Activated CD8-positive, alpha-beta memory T cell treated with anti-CD3 and anti-CD28 coated beads for 36 hours (primary cell): Measurements from ENCODE around the gene GRID2. TPM values are rescaled to one million over a fixed set of nuclear protein-coding genes. Genes with fewer than 3 reads are reported as not detected.
"Not testable (repeated sequence)": the region's sequence is repeated elsewhere in the genome, so short reads cannot be mapped to it uniquely, and the experiment has no call there.

Source experiments
- CTCF ChIA-PET: fragments of 350-600 bp; sonication (Branson Sonifier 250); formaldehyde crosslinking; loops from one replicate; lab custom pipeline; 2021; ENCODE audit warnings: antibody characterized with exemption; lab: Charles Lee
- POLR2A ChIA-PET: fragments of 350-600 bp; sonication (Branson Sonifier 250); formaldehyde crosslinking; loops from one replicate; lab custom pipeline; 2021; ENCODE audit warnings: antibody characterized with exemption; lab: Charles Lee
- total RNA-seq, 2 experiments: library from RNA; stranded (reverse); gene quantifications; one replicate each; pipeline ENCODE4 v1.2.3, GENCODE V29; 2021

The GRID2 gene
- total RNA-seq, 2 experiments from 2014 or later, result not detected

DNA sequence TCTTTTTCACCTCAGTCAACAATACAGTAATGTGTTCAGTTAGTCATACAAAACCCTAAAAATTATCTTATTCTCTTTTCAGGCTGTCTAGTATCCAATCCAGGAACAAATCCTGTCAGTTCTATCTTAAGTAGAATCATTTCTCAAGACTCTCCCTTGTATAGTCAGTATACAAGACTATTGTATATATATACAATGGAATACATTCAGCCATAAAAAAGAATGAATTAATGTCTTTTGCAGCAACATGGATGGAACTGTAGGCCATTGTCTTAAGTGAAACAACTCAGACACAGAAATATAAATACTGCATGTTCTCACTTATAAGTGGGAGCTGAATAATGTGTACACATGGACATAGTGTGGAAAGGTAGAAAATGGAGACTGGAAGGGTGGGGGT is 1023.6 kb downstream of the GRID2 start:
- POLR2A ChIA-PET, result no interaction called here
- CTCF ChIA-PET, result no interaction called here

DNA sequence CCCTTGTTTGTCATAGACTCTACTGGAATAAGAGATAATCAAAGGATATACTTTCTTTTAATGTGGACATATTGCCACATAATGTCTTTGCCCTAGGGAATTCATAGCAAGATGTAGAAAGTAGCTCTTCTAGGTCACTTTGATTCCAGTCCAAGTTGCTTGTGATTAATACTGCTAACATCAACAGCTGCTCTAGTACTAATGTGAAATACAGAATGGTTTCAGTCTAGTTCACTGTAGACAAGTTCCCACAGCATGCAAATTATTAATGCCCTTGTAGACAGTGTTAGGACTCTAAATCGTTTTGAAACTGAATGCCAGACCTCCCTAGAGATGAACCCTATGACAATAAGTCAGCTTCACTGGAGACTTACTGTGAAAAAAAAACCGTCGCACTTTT is 1030.2 kb downstream of the GRID2 start:
- ChIA-PET CTCF (no interaction called here), POLR2A (no interaction called here)

DNA sequence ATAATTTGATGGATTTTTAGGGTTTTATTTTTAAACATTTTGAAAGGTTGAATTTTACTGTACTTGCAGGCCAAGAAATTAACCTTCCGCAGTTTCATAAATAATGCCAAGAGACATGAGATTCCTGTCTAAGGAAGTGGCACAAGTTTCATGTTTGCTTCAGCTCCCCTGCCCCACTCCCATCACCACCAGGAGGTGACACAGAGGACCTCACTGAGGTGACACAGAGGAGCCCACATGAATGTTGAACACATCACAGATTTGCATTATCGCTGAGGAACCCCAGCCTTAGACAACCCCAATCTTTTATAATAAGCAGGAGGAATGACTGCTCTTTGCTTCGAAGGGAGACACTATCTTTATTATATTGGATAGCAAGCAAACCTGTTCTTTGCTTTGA is 1033.4 kb downstream of the GRID2 start:
- ChIA-PET CTCF (no interaction called here), POLR2A (no interaction called here)

DNA sequence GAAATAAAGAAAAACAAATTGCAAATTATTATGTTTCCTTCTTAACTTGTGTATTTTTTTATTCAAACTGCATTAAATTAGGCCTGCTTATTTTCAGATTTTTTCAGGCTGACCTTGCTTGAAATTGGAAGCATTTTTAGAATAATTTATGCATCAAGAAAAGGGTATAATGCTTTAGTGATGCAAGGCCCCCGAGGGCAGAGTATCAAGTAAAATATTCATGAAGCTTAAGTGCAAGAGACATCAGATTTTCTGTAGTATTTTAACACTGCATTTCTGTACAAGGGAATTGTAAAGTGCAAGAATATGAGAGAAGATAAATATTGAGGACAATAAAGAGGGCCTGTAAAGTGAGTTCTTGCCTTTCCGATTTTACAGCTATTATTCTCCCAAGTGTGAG is 1039.0 kb downstream of the GRID2 start:
- ChIA-PET POLR2A (no interaction called here), CTCF (no interaction called here)

DNA sequence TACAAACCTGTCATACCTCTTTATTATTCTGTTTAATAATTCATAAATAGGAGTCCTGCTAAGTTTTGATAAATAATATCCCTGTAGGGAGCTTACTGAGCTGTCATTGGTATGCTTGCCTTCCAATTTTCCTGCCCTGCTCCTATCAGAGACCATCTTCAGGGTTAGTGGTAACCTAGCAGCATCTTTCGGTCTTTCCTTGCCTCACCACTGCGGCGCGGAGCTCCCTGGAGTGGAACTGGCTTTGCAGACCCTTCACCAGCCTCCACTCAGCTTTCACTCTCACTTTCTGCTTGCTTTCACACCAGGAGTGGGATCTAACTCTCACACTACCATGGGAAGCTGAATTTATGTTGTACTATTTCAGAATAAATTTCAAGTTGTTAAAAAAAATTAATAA is 1043.1 kb downstream of the GRID2 start:
- CTCF ChIA-PET, result no interaction called here
- POLR2A ChIA-PET, result no interaction called here

DNA sequence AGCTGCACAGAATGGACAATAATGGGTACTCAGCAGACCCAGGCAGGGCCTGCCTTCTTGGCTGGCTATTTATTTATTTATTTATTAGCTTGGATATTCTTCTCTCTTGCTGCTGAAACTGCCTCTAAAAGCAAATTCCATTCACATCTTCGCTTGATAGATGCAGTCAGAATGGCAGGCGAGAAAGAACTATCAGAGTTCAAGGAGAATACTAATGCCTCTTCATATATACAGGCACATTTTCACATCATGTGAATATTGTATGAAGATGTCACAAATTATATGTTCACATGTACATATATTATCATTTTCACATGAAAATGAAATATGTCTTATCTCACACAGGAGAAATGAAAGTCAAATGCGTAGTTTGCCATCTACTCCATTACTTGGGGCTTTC is 1045.1 kb downstream of the GRID2 start:
- ChIA-PET CTCF (no interaction called here), POLR2A (no interaction called here)

DNA sequence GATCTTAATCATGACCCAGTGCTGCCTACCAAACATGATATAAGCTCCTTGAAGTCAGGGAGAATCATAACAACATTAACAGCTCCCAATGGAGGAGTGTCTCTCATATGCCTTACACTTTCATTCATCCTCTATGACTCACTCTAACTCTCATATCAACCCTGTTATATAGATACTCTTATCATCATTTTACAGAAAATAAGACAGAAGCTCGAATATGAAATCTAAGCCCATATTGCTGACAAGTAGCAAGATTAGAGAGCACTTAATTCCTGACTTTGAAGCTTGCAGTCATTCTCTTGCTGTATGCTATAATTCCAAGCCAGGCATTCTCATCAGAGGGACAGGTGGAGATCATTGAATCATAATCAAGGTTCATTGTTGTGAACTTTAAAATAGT is 1048.1 kb downstream of the GRID2 start:
- CTCF ChIA-PET, result no interaction called here
- POLR2A ChIA-PET, result no interaction called here

DNA sequence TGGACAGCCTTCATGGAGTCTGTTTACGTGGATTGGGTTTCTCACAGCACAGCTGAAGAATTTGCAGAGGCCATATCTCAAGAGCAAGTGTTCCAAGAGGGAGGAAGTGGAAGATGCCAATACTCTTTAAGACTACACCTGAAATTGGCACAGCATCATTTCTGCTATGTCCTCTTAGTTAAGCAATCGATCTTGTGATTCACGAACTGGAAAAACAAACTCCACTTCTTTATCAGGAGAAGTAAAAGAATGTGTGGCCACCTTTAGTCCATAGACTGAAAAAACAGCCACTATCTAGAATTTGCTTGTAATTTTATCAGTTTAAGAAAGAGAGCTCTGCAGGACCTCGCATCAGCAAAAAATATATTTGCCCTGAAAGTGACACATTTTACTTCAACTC is 1051.6 kb downstream of the GRID2 start:
- ChIA-PET CTCF (no interaction called here), POLR2A (no interaction called here)

DNA sequence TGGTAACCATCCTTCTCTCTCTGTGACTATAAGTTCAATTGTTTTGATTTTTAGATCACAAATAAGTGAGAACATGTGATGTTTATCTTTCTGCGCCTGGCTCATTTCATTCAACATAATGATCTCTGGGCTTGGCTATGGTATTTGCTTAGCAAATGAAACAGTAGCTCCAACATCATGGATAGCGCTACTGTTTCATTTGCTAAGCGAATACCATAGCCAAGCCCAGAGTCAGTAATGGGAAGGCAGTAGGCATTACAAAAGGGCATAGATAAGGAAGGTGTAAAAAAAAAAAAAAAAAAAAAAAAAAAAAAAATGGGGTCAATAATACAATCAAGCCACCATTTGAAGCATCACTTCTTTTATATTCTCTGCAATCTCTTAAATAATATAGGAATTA is 1055.8 kb downstream of the GRID2 start:
- ChIA-PET CTCF (no interaction called here), POLR2A (interaction anchor here (0.7 kb wide), 1 partner anchor 22 kb away, joined by 13 read pairs; no protein-coding TSS in a partner anchor)

DNA sequence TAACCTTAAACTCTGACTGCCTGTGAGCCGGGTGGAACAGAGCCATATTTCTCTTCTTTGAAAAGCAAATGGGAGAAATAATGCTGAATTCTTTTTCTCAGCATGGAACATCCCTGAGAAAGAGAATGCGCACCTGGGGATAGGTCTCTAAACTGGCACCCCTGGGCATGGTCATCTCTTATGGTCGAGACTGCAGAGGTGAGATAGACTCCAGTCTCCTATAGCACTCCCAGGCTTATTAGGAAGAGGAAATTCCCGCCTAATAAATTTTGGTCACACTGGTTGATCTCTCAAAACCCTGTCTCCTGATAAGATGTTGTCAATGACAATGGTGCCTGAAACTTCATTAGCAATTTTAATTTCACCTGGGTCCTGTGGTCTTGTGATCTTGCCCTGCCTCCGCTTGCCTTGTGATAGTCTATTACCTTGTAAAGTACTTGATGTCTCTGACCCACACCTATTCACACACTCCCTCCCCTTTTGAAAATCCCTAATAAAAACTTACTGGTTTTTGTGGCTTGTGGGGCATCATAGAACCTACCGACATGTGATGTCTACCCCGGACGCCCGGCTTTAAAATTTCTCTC is 1062.5 kb downstream of the GRID2 start:
- POLR2A ChIA-PET, CTCF ChIA-PET: not testable (repeated sequence)

DNA sequence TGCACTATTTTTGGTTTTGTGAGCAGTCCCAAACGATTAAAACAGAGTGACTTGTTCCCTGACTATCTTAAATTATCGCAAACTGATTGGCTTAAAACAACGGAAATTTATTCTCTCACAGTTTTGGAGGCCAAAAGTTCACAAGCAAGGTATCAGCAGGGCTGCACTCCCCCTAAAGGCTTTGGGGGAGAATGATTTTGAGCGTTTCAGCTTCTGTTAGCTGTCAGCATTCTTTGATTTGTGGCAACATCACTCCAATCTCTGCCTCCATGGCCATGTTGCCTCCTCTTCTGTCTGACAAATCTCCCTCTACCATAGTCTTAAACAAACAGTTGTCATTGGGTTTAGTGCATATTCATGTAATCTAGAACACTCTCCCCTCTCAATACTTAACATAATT is 1065.2 kb downstream of the GRID2 start:
- POLR2A ChIA-PET, result no interaction called here
- CTCF ChIA-PET, result no interaction called here

DNA sequence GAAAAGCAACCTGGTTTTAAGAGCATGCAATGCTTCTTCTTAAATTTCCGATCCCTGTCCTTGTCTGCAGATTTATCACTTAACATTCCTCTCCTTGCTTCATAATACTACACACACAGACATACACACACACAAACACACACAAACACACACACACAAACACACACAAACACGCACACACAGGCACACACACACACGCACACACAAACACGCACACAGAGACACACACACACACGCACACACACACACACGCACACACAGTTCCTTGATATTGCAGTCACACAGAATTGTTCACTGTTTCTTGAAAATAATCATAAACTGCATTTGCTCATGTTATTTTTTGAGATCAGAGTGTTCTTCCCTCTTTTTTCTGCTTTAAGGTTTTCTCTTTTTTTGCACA is 1066.5 kb downstream of the GRID2 start:
- POLR2A ChIA-PET, result no interaction called here
- CTCF ChIA-PET, result no interaction called here

DNA sequence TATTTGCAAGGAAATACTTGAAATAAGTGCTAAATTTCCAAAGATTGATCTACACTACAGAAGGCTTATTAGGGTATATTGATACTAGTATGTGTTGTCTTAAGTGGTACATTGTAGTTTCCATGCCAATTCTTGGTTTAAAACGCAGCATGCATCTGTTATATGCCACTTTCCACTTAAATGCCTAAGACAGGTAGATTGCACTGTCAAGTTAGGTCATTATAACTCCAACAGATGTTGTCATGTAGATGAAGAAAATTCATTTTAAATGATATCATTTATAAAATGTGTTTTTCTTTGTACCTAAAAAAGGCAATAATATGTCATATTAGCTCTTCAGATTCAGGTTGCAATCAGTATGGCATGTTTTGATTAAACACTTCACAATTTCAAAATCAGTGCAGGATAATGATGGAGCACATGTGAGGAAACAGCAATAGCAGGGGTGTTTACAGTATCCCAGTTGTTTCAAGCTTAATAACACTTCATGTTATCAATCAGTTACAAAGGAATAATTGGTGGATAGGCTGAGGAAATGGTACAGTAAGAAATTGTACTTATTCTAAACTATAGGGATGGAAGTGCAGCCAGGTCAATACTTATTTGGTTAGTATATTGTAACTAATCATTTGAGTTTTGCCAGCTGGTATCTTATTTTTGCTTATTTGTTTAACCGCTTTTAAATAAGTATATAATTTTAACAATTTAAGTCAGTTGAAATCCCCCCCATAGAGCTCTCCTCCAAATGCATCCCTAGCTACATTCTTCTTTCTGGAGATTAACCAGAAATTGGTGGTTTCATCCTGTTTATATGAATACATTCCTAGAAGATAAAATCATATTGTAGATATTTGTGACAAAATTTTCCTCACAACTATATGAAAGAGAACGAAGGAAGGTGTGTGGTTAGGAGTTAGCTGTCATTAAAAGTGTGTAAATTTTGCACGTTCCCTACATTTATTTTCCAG is 1070.4 kb downstream of the GRID2 start:
- CTCF ChIA-PET, result no interaction called here

DNA sequence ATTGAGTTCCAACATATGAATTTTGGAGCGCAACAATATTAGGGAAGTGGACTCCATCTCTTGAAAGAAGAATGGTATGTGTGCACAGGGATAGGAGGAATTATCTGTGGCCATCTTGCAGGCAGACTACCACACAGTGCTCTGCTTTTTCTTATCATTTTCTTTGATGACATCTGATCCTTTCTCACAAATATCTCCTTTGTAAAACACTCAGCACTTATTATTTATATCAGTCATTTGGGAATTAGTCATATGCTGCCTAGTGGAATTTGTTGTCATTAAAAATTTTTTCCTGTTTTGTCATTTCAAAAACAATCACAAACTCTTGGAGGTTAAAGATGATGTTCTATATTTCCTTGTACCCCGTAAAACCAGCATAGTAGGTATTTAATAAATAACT is 1080.5 kb downstream of the GRID2 start:
- POLR2A ChIA-PET, result no interaction called here
- CTCF ChIA-PET, result no interaction called here

More for the DNA sequence above, 1070.4 kb downstream of the GRID2 start:
- POLR2A ChIA-PET, result no interaction called here

DNA sequence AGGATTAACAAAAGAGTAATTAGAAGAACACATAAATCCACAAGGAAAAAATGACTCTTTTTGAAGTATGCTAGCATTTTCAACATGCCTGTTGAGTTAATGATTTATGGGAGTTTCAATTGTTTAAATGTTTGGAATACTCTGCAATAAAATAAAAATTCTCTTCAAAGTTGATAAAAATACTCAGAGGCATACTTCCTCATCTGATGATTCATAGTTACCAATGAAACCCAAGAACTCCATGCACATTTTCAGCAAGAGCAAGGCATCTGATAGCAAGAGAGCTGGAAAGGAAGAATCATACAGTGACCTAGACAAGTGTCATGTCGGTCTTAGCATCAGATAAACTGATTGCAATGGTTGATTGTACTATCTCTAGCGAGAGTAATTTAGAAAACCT is 1081.1 kb downstream of the GRID2 start:
- POLR2A ChIA-PET, result no interaction called here

DNA sequence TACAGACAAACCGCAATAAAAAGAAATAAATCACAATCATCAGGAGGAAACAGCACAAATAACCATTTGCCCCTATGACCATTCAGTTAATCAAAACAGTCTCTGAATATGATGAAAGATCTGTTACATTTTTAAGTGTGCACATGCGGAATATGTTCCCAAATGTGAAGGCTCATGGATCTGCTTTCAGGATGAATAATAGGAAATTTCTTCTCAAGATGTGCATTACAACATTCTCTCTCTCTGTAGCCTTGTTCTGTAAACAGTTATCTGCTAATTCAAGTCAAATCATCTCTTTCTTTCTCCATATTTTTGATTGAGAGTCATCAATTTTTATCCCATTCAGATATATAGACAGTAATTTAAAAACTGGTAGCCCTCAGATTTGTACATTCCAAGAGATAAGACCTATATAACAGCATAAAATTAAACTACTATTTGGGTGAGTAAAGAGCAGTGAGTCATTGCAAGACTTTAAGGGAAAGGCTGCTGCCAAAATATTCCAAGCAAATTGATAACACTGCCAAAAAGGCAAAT is 1090.8 kb downstream of the GRID2 start:
- POLR2A ChIA-PET, result no interaction called here
- CTCF ChIA-PET, result no interaction called here

More for the DNA sequence above, 1081.1 kb downstream of the GRID2 start:
- CTCF ChIA-PET, result no interaction called here

DNA sequence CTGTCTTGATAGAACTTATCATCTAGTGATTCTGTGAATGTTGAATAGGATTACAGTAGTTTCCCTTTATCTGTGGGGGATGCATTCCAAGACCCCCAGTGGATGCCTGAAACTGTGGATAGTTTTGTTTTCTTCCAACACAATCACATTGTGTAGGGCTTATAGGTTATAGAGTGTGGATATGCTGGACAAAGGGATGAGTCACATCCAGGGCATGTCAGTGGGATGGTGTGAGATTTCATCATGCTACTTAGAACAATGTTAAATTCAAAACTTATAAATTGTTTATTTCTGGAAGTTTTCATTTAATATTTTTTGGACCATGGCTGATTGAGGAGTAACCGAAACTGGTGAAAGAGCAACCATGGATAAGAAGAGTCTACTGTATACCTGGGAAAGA is 1092.5 kb downstream of the GRID2 start:
- POLR2A ChIA-PET, result no interaction called here
- CTCF ChIA-PET, result no interaction called here

DNA sequence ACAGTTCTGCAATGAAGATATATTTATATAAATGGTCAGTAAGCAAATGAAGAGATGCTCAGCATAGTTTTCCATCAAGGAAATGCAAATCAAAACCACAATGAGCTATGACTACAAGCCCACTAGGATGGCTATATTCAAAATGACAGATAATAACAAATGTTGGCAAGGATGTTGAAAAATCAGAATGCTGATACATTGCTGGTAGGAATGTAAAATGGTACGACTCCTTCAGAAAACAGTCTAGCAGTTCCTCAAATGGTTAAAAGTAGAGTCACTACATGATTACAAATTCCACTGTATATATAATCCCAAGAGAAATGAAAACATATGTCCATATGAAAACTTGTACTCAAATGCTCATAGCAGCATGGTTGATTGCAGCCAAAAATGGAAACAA is 1099.8 kb downstream of the GRID2 start:
- ChIA-PET POLR2A (no interaction called here), CTCF (no interaction called here)

DNA sequence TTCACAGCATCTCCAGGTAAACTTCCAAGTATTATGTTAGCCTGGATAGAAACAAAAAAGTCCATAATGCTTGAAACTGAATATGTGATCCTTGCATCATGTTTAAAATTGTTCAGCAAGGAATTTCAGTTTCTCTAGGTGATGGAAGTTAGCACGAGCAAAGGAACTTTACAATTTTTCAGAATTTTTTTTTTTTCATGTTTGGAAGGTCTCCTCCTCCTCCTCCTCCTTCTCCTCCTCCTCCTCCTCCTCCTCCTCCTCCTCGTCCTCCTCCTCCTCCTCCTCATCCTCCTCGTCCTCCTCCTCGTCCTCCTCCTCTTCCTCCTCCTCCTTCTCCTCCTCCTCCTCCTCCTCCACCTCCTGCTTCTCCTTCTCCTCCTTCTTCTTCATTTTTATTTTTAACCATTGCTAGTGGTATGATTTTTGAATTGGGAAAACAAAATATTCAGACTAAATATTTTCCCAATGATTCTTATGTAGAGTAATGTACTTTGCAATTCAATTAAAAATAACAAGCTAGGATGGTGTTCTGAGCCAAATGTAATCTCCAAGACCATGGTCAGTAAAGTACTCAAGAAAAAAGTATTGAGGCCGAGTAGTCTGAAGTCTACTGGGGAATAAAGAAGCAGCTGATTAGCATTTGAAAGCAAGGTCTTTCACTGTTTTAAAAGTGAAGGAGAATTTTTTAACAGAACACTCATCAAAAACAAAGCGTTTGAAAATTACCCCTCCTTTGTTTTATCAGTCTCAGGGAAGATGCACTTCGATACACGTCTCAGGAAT is 1103.9 kb downstream of the GRID2 start:
- POLR2A ChIA-PET, result no interaction called here
- CTCF ChIA-PET, result interaction anchor here (0.7 kb wide), 1 partner anchor 8 kb away, joined by 4 read pairs; no protein-coding TSS in a partner anchor

DNA sequence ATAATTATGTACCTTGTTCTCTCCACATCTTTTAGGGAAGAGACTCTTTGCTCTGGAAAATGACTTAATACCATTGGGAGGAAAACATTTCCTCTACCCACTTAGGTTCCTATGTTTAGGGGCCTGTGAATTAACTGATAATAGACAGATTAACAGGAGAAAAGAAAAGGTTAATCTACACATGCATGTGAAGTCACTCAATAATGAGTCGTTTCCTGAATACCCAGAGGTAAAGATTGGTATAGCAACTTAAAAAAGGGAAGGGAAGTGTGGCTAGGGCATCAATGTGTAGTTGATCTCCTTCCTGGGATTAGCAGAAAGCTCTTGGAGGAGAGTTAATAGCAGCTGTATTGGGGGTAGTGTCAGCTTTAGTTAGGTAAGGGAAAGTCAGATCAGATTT is 1105.3 kb downstream of the GRID2 start:
- ChIA-PET CTCF (no interaction called here), POLR2A (no interaction called here)
